KG1 (cell line): Measurements from ENCODE around the gene MPHOSPH6.
"Not testable (repeated sequence)": the region's sequence is repeated elsewhere in the genome, so short reads cannot be mapped to it uniquely, and the experiment has no call there.

Source experiments
- DNase-seq: peaks from one replicate; lab custom pipeline; 2025; lab: John Stamatoyannopoulos, UW

The MPHOSPH6 gene, protein sequence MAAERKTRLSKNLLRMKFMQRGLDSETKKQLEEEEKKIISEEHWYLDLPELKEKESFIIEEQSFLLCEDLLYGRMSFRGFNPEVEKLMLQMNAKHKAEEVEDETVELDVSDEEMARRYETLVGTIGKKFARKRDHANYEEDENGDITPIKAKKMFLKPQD

DNA sequence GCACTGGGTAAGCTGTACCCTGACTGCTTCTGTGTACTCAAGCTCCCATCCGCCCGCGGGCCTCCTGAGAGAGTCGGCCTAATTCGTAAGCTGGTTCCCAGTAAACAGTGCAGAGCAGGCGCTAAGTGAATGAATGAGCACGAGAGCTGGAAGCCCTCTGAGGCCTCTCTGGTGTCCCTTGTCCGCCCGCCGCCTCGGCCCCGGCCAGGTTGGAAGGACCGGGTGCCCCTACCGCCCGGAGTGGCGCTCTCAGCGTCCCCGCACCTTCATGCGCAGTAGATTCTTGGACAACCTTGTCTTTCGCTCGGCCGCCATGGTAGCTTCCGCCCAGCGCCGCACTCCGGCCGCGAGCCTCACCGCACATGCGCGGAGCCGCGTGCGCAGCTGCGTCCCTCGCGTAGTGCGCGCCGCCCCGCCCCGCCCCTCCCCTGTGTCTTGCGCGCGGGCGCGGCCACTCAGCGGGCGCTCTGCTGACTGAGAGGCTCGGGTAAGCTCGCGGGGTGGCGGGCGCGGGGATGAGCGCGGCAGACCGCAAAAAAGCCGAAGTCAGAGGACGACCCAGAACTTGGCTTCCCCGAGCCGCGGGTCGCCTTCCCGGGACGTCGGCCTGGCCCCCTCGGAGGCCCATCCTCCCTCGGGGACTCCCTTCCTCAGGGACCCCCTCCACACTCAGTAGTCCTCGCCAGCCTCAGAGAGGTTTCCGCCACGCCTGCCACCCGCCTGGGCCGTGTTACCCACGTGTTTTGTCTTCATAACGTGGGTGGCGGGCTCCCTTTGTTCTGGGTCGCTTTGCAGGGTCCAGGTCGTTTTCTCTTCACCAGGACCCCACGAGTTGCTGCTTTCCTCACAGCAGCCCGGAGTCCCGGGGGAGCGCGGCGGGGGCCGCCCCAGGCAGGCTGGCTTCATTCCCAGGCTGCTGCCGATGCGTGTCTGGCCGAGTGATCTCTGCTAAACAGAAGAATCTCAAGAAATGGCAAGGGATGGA, at the start of gene MPHOSPH6:
MPHOSPH6 (minus strand) TSS at position 364 of the 985 bp plus-strand sequence; CDS start at position 315, 49 bp downstream.
- DNase-seq: peak; percentile 80

DNA sequence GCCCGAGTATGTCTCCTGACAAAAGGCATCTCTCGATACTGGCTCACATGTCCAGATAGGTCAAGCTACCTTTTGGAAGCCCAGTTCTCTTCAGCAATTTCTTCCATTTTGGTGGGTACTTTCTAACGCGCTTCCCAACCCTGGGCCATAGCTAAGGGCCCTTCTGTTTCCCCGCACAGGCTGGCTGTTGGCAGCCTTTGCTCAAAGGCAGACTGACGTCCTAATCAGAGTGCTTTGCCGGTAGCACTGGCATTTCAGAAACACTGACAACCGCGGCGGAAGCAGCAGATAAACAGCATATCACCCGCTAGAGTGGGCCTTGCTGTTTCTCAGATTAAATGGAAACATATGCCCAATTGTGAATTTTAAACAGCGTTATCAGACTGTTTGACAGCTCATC, 49.3 kb upstream of the MPHOSPH6 start:
- DNase-seq: no peak

DNA sequence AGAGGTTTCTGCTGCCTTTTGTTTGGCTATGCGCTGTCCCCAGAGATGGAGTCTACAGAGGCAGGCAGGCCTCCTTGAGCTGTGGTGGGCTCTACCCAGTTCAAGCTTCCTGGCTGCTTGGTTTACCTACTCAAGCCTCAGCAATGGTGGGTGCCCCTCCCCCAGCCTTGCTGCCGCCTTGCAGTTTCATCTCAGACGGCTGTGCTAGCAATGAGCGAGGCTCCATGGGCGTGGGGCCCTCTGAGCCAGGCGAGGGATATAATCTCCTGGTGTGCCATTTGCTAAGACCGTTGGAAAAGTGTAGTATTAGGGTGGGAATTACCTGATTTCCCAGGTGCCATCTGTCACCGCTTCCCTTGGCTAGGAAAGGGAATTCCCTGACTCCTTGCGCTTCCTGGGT, 39.3 kb upstream of the MPHOSPH6 start:
- not testable (repeated sequence) for DNase-seq

- no peak for DNase-seq
These were observed 33.2 kb upstream of the MPHOSPH6 start for GRCh38 chr16:82203198-82203597.

- no peak for DNase-seq
These were observed 31.9 kb upstream of the MPHOSPH6 start for GRCh38 chr16:82201926-82202325.

DNA sequence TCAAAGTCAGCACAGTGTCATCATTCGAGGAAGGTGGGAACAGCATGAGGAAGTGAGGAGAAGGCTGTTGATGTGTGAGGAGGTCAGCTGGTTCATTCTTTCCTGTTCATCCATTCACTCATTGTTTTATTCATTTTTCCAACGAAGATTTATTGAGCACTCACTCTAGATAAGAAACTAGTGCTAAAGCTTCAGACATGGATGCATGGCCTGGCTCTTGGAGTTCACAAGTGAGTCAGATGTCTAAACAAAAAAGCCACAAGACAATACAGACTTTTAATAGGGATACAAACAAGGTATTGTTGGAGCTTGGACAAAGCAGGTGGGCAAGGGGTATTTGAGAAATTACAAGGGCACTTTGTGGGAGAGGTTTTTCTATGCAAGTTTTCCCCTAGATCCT, 31.3 kb upstream of the MPHOSPH6 start:
- DNase-seq: no peak

- DNase-seq: no peak
These were observed 29.2 kb upstream of the MPHOSPH6 start for GRCh38 chr16:82199209-82199608.

GRCh38 chr16:82197540-82198240, 27.7 kb upstream of the MPHOSPH6 start:
- DNase-seq: no peak

- DNase-seq: no peak
These were observed 26.0 kb upstream of the MPHOSPH6 start for GRCh38 chr16:82195917-82196494.

DNA sequence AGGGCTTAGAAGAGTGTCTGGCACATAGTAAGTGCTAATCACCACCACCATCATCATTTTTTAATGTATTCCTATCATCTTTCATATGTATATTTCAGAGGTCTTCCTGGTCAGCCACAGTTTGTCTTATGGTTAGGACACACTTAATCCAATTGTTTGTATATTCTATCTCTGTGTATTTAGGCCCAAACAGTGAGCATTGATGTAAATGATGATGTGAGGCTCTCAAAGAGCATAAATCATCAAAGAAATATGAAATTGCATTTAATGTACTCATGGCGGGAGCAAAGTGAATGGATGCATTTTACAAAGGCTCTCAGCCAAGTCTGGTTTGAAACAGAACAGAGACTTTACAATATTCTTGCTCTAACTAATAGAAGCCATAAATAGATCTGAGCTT, 24.1 kb upstream of the MPHOSPH6 start:
- DNase-seq: no peak

GRCh38 chr16:82192665-82193064, 22.6 kb upstream of the MPHOSPH6 start:
- DNase-seq: peak; percentile 31

GRCh38 chr16:82190386-82190785, 20.4 kb upstream of the MPHOSPH6 start:
- no peak for DNase-seq

GRCh38 chr16:82187829-82188228, 17.8 kb upstream of the MPHOSPH6 start:
- no peak for DNase-seq

DNA sequence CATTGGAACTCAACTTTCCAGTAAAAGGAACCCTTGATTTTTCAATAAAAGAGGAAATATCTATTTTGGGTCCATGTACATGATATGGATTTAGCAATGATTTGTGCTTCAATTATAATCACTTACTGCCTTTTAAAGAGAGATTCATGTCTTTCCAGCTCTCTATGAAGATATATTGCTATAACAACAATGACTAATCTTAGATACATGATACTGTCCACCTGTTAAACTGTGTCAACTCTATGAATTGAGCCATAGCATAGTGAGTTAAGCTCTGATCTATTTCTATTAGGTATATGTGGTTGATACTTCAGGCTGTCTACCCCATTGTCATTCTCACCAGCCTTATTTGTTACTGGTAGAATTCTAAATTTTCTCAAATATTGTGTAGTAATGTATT, 15.0 kb upstream of the MPHOSPH6 start:
- no peak for DNase-seq

- no peak for DNase-seq
These were observed 14.2 kb upstream of the MPHOSPH6 start for GRCh38 chr16:82184213-82184612.

GRCh38 chr16:82183004-82183397, 13.0 kb upstream of the MPHOSPH6 start:
- no peak for DNase-seq

GRCh38 chr16:82182266-82183003, 12.4 kb upstream of the MPHOSPH6 start:
- no peak for DNase-seq

GRCh38 chr16:82181461-82182185, 11.6 kb upstream of the MPHOSPH6 start:
- no peak for DNase-seq

DNA sequence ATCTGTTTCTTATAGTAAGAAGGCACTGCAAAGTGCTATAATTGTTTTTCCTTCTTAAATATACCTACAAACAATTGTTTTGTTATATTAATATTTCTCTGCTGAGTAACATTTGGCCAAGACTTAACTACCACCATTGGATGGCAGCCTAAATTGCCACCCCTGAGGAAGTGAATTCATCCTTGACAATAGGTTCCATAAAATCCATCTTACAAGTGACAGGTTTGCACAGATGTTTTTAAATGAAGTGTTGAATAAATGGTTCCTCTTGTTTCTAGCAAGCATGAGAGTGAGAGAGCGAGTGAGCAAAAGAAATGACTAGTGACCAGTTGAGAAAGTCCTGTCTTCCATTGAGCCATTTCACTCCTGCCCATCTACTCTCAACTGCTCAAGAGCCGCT, 8.3 kb upstream of the MPHOSPH6 start:
- no peak for DNase-seq

GRCh38 chr16:82177555-82177954, 7.5 kb upstream of the MPHOSPH6 start:
- no peak for DNase-seq

GRCh38 chr16:82176204-82176603, 6.2 kb upstream of the MPHOSPH6 start:
- DNase-seq: no peak
